Parathyroid adenoma (tissue), 2 donors: Measurements from ENCODE around the gene SMIM32.

Experiments used
- H2AFZ ChIP-seq: fragments of 300-600 bp; sonication (generic); one replicate; pipeline ENCODE4 v1.7.0; 2017; ENCODE audit warnings: antibody characterized with exemption, mild to moderate bottlenecking
- H3K27ac ChIP-seq: fragments of 300-600 bp; sonication (generic); one replicate; pipeline ENCODE4 v1.7.0; 2017
- H3K27me3 ChIP-seq: fragments of 300-600 bp; sonication (generic); one replicate; pipeline ENCODE4 v1.7.0; 2017; ENCODE audit warnings: low read length; ENCODE audit not compliant: control insufficient read depth, insufficient read depth
- H3K36me3 ChIP-seq: fragments of 300-600 bp; sonication (generic); one replicate; pipeline ENCODE4 v1.7.0; 2017; ENCODE audit warnings: low read length; ENCODE audit not compliant: control insufficient read depth, insufficient read depth
- H3K4me1 ChIP-seq: fragments of 300-600 bp; sonication (generic); one replicate; pipeline ENCODE4 v1.7.0; 2017; ENCODE audit warnings: control low read depth
- H3K4me2 ChIP-seq: fragments of 300-600 bp; sonication (generic); one replicate; pipeline ENCODE4 v1.7.0; 2017; ENCODE audit warnings: low read length
- H3K4me3 ChIP-seq: fragments of 300-600 bp; sonication (generic); one replicate; pipeline ENCODE4 v1.7.0; 2017; ENCODE audit warnings: low read depth, low read length
- H3K79me2 ChIP-seq: fragments of 300-600 bp; sonication (generic); one replicate; pipeline ENCODE4 v1.7.0; 2017; ENCODE audit warnings: control low read depth
- H3K9ac ChIP-seq: fragments of 300-600 bp; sonication (generic); one replicate; pipeline ENCODE4 v1.7.0; 2017; ENCODE audit warnings: mild to moderate bottlenecking
- H3K9me3 ChIP-seq: fragments of 300-600 bp; sonication (generic); one replicate; pipeline ENCODE4 v1.7.0; 2017; ENCODE audit warnings: low read length; ENCODE audit not compliant: control insufficient read depth
- TF ChIP-seq, protein P1 (sequence below): fragments of 300-600 bp; sonication (generic); IDR thresholded peaks from one replicate; pipeline ENCODE4 v1.7.0; 2017; ENCODE audit warnings: antibody characterized with exemption, mild to moderate bottlenecking
- donor health status: primary hyperparathyroidism.

SMIM32 gene

DNA sequence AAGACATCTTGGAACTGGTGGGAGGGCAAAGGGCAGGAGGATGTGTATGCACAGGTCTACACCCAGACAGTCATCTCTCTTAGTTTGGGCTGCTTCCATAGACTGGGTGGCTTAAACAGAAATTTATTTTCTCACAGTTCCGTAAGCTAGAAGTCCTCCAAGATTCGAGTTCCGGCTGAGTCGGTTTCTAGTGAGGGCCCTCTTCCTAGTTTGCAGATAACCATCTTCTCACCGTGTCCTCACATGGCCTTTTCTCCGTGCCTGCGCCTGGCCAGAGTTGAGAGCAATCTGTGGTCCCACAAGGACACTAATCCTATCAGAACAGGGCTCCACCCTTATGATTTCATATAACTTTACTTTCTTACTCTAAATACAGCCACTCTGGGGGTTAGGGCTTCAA, 4.1 kb downstream of the SMIM32 start:
- Histone ChIP-seq H3K9ac (no peak overlapping the region), H3K4me3 (no peak overlapping the region), H3K9me3 (no peaks in the 10 kb centered on the region), H3K36me3 (no peaks in the 10 kb centered on the region), H3K27ac (no peak overlapping the region), H2AFZ (no peak overlapping the region), H3K27me3 (no peaks in the 10 kb centered on the region), H3K4me1 (no peaks in the 10 kb centered on the region), H3K4me2 (no peak overlapping the region), H3K79me2 (no peaks in the 10 kb centered on the region)
- TF ChIP-seq, protein P1, sequence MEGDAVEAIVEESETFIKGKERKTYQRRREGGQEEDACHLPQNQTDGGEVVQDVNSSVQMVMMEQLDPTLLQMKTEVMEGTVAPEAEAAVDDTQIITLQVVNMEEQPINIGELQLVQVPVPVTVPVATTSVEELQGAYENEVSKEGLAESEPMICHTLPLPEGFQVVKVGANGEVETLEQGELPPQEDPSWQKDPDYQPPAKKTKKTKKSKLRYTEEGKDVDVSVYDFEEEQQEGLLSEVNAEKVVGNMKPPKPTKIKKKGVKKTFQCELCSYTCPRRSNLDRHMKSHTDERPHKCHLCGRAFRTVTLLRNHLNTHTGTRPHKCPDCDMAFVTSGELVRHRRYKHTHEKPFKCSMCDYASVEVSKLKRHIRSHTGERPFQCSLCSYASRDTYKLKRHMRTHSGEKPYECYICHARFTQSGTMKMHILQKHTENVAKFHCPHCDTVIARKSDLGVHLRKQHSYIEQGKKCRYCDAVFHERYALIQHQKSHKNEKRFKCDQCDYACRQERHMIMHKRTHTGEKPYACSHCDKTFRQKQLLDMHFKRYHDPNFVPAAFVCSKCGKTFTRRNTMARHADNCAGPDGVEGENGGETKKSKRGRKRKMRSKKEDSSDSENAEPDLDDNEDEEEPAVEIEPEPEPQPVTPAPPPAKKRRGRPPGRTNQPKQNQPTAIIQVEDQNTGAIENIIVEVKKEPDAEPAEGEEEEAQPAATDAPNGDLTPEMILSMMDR: no peak

DNA sequence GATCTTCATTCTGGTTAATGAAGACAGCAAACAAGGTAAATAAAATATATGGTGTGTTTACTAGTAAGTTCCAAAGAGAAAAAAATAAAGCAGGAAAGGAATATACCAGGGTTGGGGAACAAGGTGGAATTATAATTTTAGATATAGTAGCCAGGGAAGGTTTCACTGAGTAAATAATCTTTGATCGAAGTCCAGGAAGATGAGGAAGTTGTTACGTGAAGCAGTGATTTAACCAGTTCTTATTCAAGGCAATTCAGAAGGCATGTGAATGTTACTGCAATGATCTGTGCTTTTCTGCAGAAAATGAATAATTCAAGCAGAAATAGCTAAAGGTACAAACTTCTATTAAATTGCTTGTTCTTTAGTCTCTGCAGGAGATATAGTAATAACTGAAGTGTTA, 6.2 kb downstream of the SMIM32 start:
- no peaks in the 10 kb centered on the region for H3K36me3 ChIP-seq
- H3K4me1 ChIP-seq: no peaks in the 10 kb centered on the region
- no peak overlapping the region for H3K4me2 ChIP-seq
- H2AFZ ChIP-seq: no peak overlapping the region
- no peak overlapping the region for H3K9ac ChIP-seq
- H3K4me3 ChIP-seq: no peak overlapping the region
- no peaks in the 10 kb centered on the region for H3K27me3 ChIP-seq
- H3K79me2 ChIP-seq: no peaks in the 10 kb centered on the region
- no peak overlapping the region for H3K27ac ChIP-seq
- H3K9me3 ChIP-seq: no peaks in the 10 kb centered on the region
- TF ChIP-seq, protein P1: no peak

DNA sequence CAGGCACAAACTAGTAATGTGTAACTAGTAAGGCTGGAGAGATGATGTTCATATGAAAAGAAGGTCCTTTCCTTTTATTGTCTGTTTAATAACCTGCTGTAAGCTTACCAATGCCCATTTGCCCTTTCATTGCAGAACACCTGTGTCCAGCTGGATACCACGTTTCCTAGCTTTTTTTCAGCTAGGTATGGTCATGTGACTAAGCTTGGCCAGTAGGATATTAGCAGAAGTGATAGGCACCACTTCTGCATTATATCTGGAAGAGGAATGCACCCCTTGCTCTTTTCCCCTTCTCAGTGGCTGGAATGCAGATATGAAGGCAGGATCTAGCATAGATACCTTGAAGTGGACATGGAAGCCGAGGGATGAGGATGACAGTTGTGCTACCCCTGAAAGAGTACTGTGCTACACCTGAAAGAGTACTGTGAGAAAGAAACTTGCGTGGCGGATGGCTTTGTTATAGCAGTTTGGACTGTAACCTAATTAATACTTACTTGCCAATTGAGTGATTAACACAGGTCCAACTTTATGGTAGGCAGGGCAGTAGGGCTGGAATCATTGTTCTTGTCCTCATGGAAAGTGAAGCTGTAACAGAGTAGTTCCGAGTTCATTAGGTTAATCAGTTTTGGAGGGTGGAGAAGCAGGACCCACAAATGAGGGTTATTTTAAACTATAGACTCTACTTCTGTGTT, 6.8 kb downstream of the SMIM32 start:
- H3K79me2 ChIP-seq: no peaks in the 10 kb centered on the region
- H3K4me3 ChIP-seq: no peak overlapping the region
- no peaks in the 10 kb centered on the region for H3K36me3 ChIP-seq
- no peaks in the 10 kb centered on the region for H3K9me3 ChIP-seq
- H3K4me2 ChIP-seq: no peak overlapping the region
- no peak overlapping the region for H3K27ac ChIP-seq
- TF ChIP-seq, protein P1: no peak
- H3K9ac ChIP-seq: no peak overlapping the region
- no peaks in the 10 kb centered on the region for H3K4me1 ChIP-seq
- no peaks in the 10 kb centered on the region for H3K27me3 ChIP-seq
- no peak overlapping the region for H2AFZ ChIP-seq

DNA sequence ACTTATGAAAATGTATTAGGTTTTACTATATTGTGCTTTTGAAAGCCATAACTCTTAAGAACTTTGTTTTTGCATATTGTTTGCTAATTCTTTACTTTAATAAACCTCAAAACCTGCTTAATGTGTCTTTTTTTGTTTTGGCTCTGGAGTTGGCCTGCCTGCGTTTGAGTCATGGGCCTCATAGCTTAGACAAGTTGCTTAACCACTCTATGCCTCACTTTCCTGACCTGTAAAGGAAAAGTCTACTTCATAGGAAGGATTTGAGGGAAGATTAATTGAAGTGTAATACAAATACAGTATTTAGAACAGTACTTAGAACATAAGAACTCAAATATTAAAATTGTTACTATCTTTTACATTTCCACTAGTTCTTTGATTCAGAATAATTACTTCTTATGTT, 10.3 kb downstream of the SMIM32 start:
- TF ChIP-seq, protein P1: no peak
- no peaks in the 10 kb centered on the region for H3K9me3 ChIP-seq
- no peak overlapping the region for H3K4me3 ChIP-seq
- no peak overlapping the region for H3K27ac ChIP-seq
- no peak overlapping the region for H3K4me2 ChIP-seq
- no peaks in the 10 kb centered on the region for H3K27me3 ChIP-seq
- H3K79me2 ChIP-seq: no peaks in the 10 kb centered on the region
- H3K4me1 ChIP-seq: no peaks in the 10 kb centered on the region
- H3K9ac ChIP-seq: no peak overlapping the region
- no peaks in the 10 kb centered on the region for H3K36me3 ChIP-seq
- H2AFZ ChIP-seq: no peak overlapping the region

DNA sequence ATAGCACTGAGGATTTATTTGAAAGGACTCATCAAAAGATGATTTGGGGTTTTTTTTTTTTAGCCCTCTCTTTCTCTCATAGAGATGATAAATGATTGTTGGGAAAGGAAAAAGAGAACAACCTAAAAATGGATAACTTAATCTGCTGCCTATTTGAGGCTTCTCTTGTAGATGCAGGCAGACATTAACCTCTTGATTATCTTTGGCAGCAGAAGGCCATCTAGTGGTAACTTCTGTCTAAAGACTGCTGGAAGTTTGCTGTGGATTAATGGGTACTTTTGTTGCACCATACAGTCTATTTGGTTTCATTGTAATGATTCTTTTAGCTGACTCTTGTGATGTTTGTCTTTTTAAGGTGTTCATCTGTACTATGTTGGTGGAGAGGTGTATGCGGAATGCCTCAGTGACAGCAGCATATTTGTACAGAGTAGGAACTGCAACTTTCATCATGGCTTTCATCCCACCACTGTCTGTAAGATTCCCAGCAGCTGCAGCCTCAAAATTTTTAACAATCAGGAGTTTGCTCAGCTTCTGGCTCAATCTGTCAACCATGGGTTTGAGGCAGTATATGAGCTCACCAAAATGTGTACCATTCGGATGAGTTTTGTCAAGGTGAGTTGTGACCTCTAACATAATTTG, 18.8 kb downstream of the SMIM32 start:
- Histone ChIP-seq H3K4me1 (no peaks in the 10 kb centered on the region), H3K36me3 (no peaks in the 10 kb centered on the region), H3K27me3 (no peaks in the 10 kb centered on the region), H3K27ac (no peak overlapping the region), H2AFZ (no peak overlapping the region), H3K4me2 (no peak overlapping the region), H3K79me2 (peaks cover 3% of the 10 kb centered on the region), H3K9me3 (no peaks in the 10 kb centered on the region), H3K9ac (no peak overlapping the region), H3K4me3 (no peak overlapping the region)
- TF ChIP-seq, protein P1: peak; percentile 71
